ENCODE results near the gene CCDC40. TPM values are rescaled to one million over a fixed set of nuclear protein-coding genes. Genes with fewer than 3 reads are reported as not detected.

The CCDC40 gene
- total RNA-seq, 1 experiment from 2014 or later: 16.3 TPM

DNA sequence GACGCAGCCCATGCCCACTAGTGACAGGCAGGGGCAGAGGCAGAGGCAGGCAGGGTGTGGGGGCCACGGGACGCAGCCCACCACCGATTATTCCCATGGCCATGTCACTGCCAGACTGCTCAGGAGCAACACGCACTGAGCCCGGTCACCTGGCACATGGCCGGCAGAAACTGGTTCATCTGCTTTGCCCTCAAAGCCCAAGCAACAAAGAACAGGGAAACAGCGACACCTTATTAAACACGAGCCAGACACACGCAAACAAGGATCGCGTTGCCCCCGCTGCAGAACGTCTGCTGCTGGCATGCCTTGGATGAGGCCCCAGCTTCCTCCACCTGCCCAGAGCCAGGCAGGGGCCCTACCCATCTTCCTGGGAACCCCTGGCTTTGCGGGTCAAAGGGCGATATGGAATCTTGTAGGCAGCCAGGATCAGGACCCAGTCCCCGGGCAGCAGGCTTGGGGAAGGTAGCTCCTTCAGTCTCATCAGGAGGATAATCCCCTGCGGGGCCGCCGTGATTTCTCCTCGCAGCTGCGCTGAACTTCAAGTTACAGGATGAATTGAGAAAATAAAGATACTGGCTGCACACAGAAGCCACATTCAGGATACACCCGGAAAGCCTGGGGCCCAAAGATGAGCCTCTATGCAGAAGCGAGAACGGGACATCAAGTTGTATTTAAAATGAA is 5.6 kb upstream of the CCDC40 start:
- no peak overlapping the region for H3K4me3 Mint-ChIP-seq
- TF ChIP-seq ZNF671 (CRISPR knock-in tag; IDR thresholded peaks at IDR 0.05): no peak
- no peak for TF ChIP-seq NR3C1 (CRISPR knock-in tag; conservative IDR thresholded peaks at IDR 0.05; ENCODE audit: low read depth)
- no peak for TF ChIP-seq TEAD4 (CRISPR knock-in tag; IDR thresholded peaks at IDR 0.05)
- TF ChIP-seq, protein P1, sequence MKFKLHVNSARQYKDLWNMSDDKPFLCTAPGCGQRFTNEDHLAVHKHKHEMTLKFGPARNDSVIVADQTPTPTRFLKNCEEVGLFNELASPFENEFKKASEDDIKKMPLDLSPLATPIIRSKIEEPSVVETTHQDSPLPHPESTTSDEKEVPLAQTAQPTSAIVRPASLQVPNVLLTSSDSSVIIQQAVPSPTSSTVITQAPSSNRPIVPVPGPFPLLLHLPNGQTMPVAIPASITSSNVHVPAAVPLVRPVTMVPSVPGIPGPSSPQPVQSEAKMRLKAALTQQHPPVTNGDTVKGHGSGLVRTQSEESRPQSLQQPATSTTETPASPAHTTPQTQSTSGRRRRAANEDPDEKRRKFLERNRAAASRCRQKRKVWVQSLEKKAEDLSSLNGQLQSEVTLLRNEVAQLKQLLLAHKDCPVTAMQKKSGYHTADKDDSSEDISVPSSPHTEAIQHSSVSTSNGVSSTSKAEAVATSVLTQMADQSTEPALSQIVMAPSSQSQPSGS (CRISPR knock-in tag; IDR thresholded peaks at IDR 0.05; ENCODE audit: borderline replicate concordance, low read depth): no peak
- TF ChIP-seq FOXJ3 (CRISPR knock-in tag; IDR thresholded peaks at IDR 0.05; ENCODE audit: borderline replicate concordance): no peak
- TF ChIP-seq, protein P2, sequence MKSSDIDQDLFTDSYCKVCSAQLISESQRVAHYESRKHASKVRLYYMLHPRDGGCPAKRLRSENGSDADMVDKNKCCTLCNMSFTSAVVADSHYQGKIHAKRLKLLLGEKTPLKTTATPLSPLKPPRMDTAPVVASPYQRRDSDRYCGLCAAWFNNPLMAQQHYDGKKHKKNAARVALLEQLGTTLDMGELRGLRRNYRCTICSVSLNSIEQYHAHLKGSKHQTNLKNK (CRISPR knock-in tag; IDR thresholded peaks at IDR 0.05): no peak
- no peak for TF ChIP-seq HMGA2 (CRISPR knock-in tag; IDR thresholded peaks at IDR 0.05)
- TF ChIP-seq, protein P3, sequence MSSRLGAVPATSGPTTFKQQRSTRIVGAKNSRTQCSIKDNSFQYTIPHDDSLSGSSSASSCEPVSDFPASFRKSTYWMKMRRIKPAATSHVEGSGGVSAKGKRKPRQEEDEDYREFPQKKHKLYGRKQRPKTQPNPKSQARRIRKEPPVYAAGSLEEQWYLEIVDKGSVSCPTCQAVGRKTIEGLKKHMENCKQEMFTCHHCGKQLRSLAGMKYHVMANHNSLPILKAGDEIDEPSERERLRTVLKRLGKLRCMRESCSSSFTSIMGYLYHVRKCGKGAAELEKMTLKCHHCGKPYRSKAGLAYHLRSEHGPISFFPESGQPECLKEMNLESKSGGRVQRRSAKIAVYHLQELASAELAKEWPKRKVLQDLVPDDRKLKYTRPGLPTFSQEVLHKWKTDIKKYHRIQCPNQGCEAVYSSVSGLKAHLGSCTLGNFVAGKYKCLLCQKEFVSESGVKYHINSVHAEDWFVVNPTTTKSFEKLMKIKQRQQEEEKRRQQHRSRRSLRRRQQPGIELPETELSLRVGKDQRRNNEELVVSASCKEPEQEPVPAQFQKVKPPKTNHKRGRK (CRISPR knock-in tag; IDR thresholded peaks at IDR 0.05; ENCODE audit: borderline replicate concordance): no peak
- no peak for TF ChIP-seq GTF2I (CRISPR knock-in tag; conservative IDR thresholded peaks at IDR 0.05)
- no peak for TF ChIP-seq ZNF396 (CRISPR knock-in tag; IDR thresholded peaks at IDR 0.05; ENCODE audit: borderline replicate concordance)
- no peak for TF ChIP-seq NFATC4 (CRISPR knock-in tag; IDR thresholded peaks at IDR 0.05)
- TF ChIP-seq, protein P4, sequence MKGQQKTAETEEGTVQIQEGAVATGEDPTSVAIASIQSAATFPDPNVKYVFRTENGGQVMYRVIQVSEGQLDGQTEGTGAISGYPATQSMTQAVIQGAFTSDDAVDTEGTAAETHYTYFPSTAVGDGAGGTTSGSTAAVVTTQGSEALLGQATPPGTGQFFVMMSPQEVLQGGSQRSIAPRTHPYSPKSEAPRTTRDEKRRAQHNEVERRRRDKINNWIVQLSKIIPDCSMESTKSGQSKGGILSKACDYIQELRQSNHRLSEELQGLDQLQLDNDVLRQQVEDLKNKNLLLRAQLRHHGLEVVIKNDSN (CRISPR knock-in tag; IDR thresholded peaks at IDR 0.05): no peak
- TF ChIP-seq TCF7 (CRISPR knock-in tag; IDR thresholded peaks at IDR 0.05; ENCODE audit: low read depth): no peak
- TF ChIP-seq MYBL2 (CRISPR knock-in tag; IDR thresholded peaks at IDR 0.05): no peak
- no peak for TF ChIP-seq FOXK1 (CRISPR knock-in tag; IDR thresholded peaks at IDR 0.05)
- no peak for TF ChIP-seq GABPB1 (CRISPR knock-in tag; IDR thresholded peaks at IDR 0.05)
- TF ChIP-seq FOXP1 (CRISPR knock-in tag; IDR thresholded peaks at IDR 0.05; ENCODE audit: borderline replicate concordance): no peak
- 0 out of 2 replicates have a peak, but pooled peaks cover 2% of the 10 kb centered on the region for H3K36me3 Mint-ChIP-seq
- no peaks in the 10 kb centered on the region for H3K27me3 Mint-ChIP-seq (ENCODE audit: low read depth)
- DNase-seq (ENCODE audit: low spot score): no peak
- H3K4me1 Mint-ChIP-seq: peaks cover 43% of the 10 kb centered on the region
- ATAC-seq: no peak
- CTCF ChIA-PET: interaction anchor here (1.1 to 2.7 kb wide), 2 partner anchors 22 to 71 kb away, joined by 3 to 13 read pairs; partner anchors contain the start of gene GAA
- no peaks in the 10 kb centered on the region for H3K9me3 Mint-ChIP-seq
- POLR2A ChIA-PET: no interaction called here
- H3K27ac Mint-ChIP-seq: no peak overlapping the region

DNA sequence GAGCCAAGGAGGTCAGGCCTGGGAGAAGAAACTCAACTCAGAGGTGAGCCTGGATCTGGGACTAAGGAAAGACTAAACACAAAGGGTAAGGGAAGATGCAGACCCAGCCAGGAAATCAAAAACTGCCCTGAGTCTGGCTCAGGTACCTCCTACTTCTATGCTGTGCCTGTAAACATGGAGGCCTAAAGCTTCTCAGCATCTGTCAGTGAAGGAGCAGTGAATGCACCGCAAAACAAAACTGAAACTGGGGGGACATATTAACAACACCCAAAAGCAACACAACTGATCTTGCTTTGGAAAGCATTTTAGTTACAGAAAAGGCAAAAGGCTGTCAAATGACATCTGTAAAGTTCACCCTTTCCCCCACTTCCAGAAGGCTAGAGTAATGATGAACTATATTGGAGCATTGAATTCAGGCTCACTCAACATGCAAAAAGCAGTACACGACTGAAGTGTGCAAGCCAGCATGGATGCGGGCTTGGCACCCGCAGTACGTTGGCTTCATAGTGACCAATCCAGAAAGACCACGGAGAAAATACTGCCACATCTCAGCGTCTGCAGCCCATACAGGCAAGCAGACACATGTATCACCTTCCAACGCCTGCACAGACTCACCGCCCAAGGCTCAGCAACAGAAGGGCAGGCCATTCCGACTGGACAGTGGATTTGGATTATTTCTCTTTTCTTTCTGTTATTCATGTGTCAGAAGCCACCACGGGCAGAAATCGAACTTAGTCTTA is 4.6 kb upstream of the CCDC40 start:
- Mint-ChIP-seq H3K9me3 (no peaks in the 10 kb centered on the region), H3K4me3 (no peak overlapping the region), H3K4me1 (peaks cover 35% of the 10 kb centered on the region), H3K27me3 (ENCODE audit: low read depth) (no peaks in the 10 kb centered on the region), H3K27ac (peak overlapping the region; percentile 54; the same call in 1 of the 2 replicates), H3K36me3 (0 out of 2 replicates have a peak, but pooled peaks cover 2% of the 10 kb centered on the region)
- CTCF ChIA-PET: interaction anchor here (2.1 to 2.7 kb wide), 2 partner anchors 23 kb away, joined by 7 to 13 read pairs; no protein-coding TSS in a partner anchor
- ATAC-seq: no peak
- POLR2A ChIA-PET: no interaction called here
- DNase-seq (ENCODE audit: low spot score): no peak
- no peak for TF ChIP-seq GABPB1 (CRISPR knock-in tag; IDR thresholded peaks at IDR 0.05)
- TF ChIP-seq, protein P3 (CRISPR knock-in tag; IDR thresholded peaks at IDR 0.05; ENCODE audit: borderline replicate concordance): no peak
- TF ChIP-seq SOX15 (CRISPR knock-in tag; IDR thresholded peaks at IDR 0.05): no peak
- no peak for TF ChIP-seq ZNF263 (CRISPR knock-in tag; IDR thresholded peaks at IDR 0.05; ENCODE audit: low read depth)
- no peak for TF ChIP-seq NFYB (CRISPR knock-in tag; conservative IDR thresholded peaks at IDR 0.05; ENCODE audit: low read depth)
- TF ChIP-seq MYBL2 (CRISPR knock-in tag; IDR thresholded peaks at IDR 0.05): no peak
- TF ChIP-seq, protein P5, sequence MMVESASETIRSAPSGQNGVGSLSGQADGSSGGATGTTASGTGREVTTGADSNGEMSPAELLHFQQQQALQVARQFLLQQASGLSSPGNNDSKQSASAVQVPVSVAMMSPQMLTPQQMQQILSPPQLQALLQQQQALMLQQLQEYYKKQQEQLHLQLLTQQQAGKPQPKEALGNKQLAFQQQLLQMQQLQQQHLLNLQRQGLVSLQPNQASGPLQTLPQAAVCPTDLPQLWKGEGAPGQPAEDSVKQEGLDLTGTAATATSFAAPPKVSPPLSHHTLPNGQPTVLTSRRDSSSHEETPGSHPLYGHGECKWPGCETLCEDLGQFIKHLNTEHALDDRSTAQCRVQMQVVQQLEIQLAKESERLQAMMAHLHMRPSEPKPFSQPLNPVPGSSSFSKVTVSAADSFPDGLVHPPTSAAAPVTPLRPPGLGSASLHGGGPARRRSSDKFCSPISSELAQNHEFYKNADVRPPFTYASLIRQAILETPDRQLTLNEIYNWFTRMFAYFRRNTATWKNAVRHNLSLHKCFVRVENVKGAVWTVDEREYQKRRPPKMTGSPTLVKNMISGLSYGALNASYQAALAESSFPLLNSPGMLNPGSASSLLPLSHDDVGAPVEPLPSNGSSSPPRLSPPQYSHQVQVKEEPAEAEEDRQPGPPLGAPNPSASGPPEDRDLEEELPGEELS (CRISPR knock-in tag; IDR thresholded peaks at IDR 0.05): no peak
- no peak for TF ChIP-seq TP53 (CRISPR knock-in tag; IDR thresholded peaks at IDR 0.05)
- TF ChIP-seq ZNF219 (CRISPR knock-in tag; IDR thresholded peaks at IDR 0.05; ENCODE audit: borderline replicate concordance): no peak

All from WTC11 (cell line).